Endothelial cell of umbilical vein (primary cell): ENCODE results near the gene FGD5. TPM values are rescaled to one million over a fixed set of nuclear protein-coding genes. Genes with fewer than 3 reads are reported as not detected.

Experiments used
- BruUV-seq: library from RNA; stranded (reverse); fragments of 400-500 nt; replicated peaks from 2 replicates; lab custom pipeline; 2021; lab: Mats Ljungman, UMichigan
- CTCF ChIA-PET: fragments of 300-600, 350-600 bp; sonication (Branson Sonifier 250); formaldehyde crosslinking; loops from one replicate; lab custom pipeline; 2021; ENCODE audit warnings: antibody characterized with exemption, inconsistent platforms; lab: Charles Lee
- POLR2A ChIA-PET: fragments of 300-600, 350-600 bp; sonication (Branson Sonifier 250); formaldehyde crosslinking; loops from one replicate; lab custom pipeline; 2021; ENCODE audit warnings: antibody characterized with exemption, inconsistent platforms; lab: Charles Lee
- DNase-seq: peaks from one replicate; pipeline ENCODE4 v3.0.0-alpha.2; 2011; ENCODE audit warnings: low read depth, low spot score
- FAIRE-seq: peaks from 2 replicates; lab custom pipeline; 2011; peaks lifted over from hg19 to GRCh38; lab: Jason Lieb, UNC
- H2AFZ ChIP-seq: 2 replicates; pipeline ENCODE4 v1.6.0; 2012; ENCODE audit warnings: low read depth, low read length, control low read depth, inconsistent platforms
- H3K27ac ChIP-seq: 2 replicates; pipeline ENCODE4 v1.5.1; 2011; ENCODE audit warnings: low read depth, mild to moderate bottlenecking, control low read depth, low read length, moderate library complexity; ENCODE audit not compliant: insufficient read depth
- H3K27me3 ChIP-seq, 2 experiments: 2 replicates each; pipeline versions ENCODE4 v1.6.0 to v1.6.1; 2011; ENCODE audit warnings: low read length in 2 of 2, mixed read lengths in 1 of 2; ENCODE audit not compliant: control insufficient read depth in 2 of 2, insufficient read depth in 2 of 2
- H3K36me3 ChIP-seq, 2 experiments: 2 replicates in 1 of 2; 3 replicates in 1 of 2; pipeline ENCODE4 v1.5.1; 2011; ENCODE audit warnings: low read length in 2 of 2, mild to moderate bottlenecking in 1 of 2, moderate library complexity in 1 of 2; ENCODE audit not compliant: control insufficient read depth in 2 of 2, insufficient read depth in 2 of 2; ENCODE audit errors: extremely low read depth in 1 of 2
- H3K4me1 ChIP-seq: 3 replicates; pipeline ENCODE4 v1.5.1; 2011; ENCODE audit warnings: mild to moderate bottlenecking, low read length; ENCODE audit not compliant: control insufficient read depth, insufficient read depth; ENCODE audit errors: extremely low read depth
- H3K4me2 ChIP-seq: 2 replicates; pipeline ENCODE4 v1.6.1; 2011; ENCODE audit warnings: low read length, control low read depth, mixed read lengths; ENCODE audit not compliant: insufficient read depth
- H3K4me3 ChIP-seq, 3 experiments: fragments of 200-600 bp in 1 of 3; sonication (generic), shearing (Covaris generic) in 1 of 3; replicated peaks in 1 of 3; 2 replicates each; pipeline ENCODE4 v1.5.1; 2011 to 2016; ENCODE audit warnings: control low read depth in 3 of 3, low read length in 3 of 3, mild to moderate bottlenecking in 2 of 3, inconsistent platforms in 1 of 3, low read depth in 1 of 3, moderate library complexity in 1 of 3; ENCODE audit not compliant: insufficient read depth in 1 of 3
- H3K79me2 ChIP-seq: 2 replicates; pipeline ENCODE4 v1.6.0; 2012; ENCODE audit warnings: low read length, inconsistent platforms; ENCODE audit not compliant: control insufficient read depth, insufficient read depth
- H3K9ac ChIP-seq: replicated peaks from 2 replicates; pipeline ENCODE3; 2011; ENCODE audit warnings: low read length, control low read depth; ENCODE audit not compliant: insufficient read depth; ENCODE audit errors: extremely low read depth
- H3K9me1 ChIP-seq: replicated peaks from 3 replicates; pipeline ENCODE4 v1.6.0; 2011; ENCODE audit warnings: mild to moderate bottlenecking, low read length; ENCODE audit not compliant: control insufficient read depth, insufficient read depth; ENCODE audit errors: extremely low read depth
- H3K9me3 ChIP-seq: replicated peaks from 2 replicates; pipeline ENCODE4 v1.5.1; 2012; ENCODE audit warnings: low read length, inconsistent platforms; ENCODE audit not compliant: control insufficient read depth, insufficient read depth
- H4K20me1 ChIP-seq: replicated peaks from 2 replicates; pipeline ENCODE3; 2011; ENCODE audit warnings: mild to moderate bottlenecking, low read length; ENCODE audit not compliant: control insufficient read depth, insufficient read depth; ENCODE audit errors: extremely low read depth
- EZH2 ChIP-seq: IDR thresholded peaks from 2 replicates; pipeline ENCODE4 v1.6.1; 2012; ENCODE audit warnings: borderline replicate concordance, low read depth, mild to moderate bottlenecking, moderate library complexity, low read length, inconsistent platforms; ENCODE audit not compliant: severe bottlenecking
- FOS ChIP-seq: IDR thresholded peaks from 2 replicates; pipeline ENCODE4 v1.6.1; 2011; ENCODE audit warnings: mild to moderate bottlenecking, low read length, moderate library complexity, borderline replicate concordance; ENCODE audit not compliant: insufficient read depth
- GATA2 ChIP-seq: IDR thresholded peaks from 2 replicates; pipeline ENCODE4 v1.7.0; 2011; ENCODE audit warnings: low read depth, mild to moderate bottlenecking, moderate library complexity, mixed read lengths, low read length; ENCODE audit not compliant: insufficient read length, insufficient read depth
- JUN ChIP-seq: IDR thresholded peaks from 2 replicates; pipeline ENCODE4 v1.6.1; 2011; ENCODE audit warnings: borderline replicate concordance, low read depth; ENCODE audit not compliant: insufficient read length, insufficient read depth
- MYC ChIP-seq: IDR thresholded peaks from one replicate; pipeline ENCODE4 v1.6.1; 2011; ENCODE audit warnings: mild to moderate bottlenecking, low read depth, low read length
- POLR2A ChIP-seq: IDR thresholded peaks from 2 replicates; pipeline ENCODE4 v1.6.1; 2012; ENCODE audit warnings: low read depth, mild to moderate bottlenecking, control low read depth, low read length
- POLR2AphosphoS5 ChIP-seq: IDR thresholded peaks from 2 replicates; pipeline ENCODE4 v1.6.1; 2012; ENCODE audit warnings: low read depth, mild to moderate bottlenecking, control low read depth, low read length, moderate library complexity; ENCODE audit not compliant: insufficient read depth
- dilution Hi-C: fragments of 300-500 bp; cut with MboI; formaldehyde crosslinking; loops from one replicate; pipeline ENCODE4 v1.15.0; 2019; ENCODE audit warnings: low sequenced_read_pairs; ENCODE audit not compliant: extremely low pct_ligation_motif_present
- intact Hi-C: fragments of 100-400 bp; cut with micrococcal nuclease; formaldehyde crosslinking; loops from one replicate; pipeline ENCODE4 v1.10.0; 2022
- polyA plus RNA-seq, 4 experiments: library from polyadenylated mRNA; depleted of rRNA in 3 of 4; stranded (reverse) in 3 of 4; unstranded in 1 of 4; fragments of >200 nt; gene quantifications; 2 replicates each; pipeline versions ENCODE4 v1.2.1 to v1.2.3, GENCODE V29; 2011 to 2012; ENCODE audit warnings: missing spikeins in 1 of 4
- total RNA-seq: library from RNA; stranded (reverse); gene quantifications from 2 replicates; pipeline ENCODE4 v1.2.3, GENCODE V29; 2021
- TF ChIP-seq, protein P1 (sequence below): IDR thresholded peaks from 2 replicates; pipeline ENCODE4 v1.6.1; 2011; ENCODE audit not compliant: insufficient read depth, insufficient read length
- TF ChIP-seq, protein P2 (sequence below), 2 donors: IDR thresholded peaks; 1 replicate in 1 of 2; 2 replicates in 1 of 2; pipeline ENCODE4 v1.5.1; 2011; ENCODE audit warnings: low read length in 2 of 2, mild to moderate bottlenecking in 2 of 2, moderate library complexity in 2 of 2, control low read depth in 1 of 2, inconsistent platforms in 1 of 2, low read depth in 1 of 2; ENCODE audit not compliant: insufficient read depth in 1 of 2; ENCODE audit errors: extremely low read depth in 1 of 2

FGD5 gene
- total and polyA plus RNA-seq, 2 donors (not counting 3 experiments of a cell fraction or from before 2014, with no cell fraction given): 49.6 to 134 TPM

DNA sequence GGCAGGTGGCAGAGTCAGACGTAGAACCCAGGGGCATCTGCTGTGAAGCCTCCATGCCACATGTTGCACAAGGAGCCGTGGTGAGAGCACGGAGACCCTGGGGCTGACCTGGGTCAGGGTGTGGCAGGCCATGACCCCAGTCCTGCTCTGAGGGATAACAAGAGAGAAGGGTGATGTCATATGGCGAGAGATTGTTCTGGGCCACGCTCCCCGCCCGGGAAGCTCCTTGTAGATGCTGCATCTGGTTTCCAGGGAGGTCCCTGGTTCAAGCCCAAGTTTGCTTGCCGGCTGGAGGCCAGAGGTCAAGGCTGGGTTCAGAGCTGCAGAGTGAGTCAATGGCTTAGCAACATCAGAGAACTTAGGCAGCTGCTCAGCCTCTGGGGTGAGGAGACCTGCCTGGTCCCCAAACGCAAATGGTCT lies 17.3 kb downstream of the FGD5 start:
- FAIRE-seq (peak; percentile 62), DNase-seq (no peak)
- Histone ChIP-seq H3K4me3 (no peak overlapping the region), H3K36me3 (peaks cover 2% of the 10 kb centered on the region in 2 experiments), H3K27me3 (no peaks in the 10 kb centered on the region), H3K9ac (no peak overlapping the region), H3K79me2 (peaks cover 86% of the 10 kb centered on the region), H3K4me1 (peaks cover 8% of the 10 kb centered on the region), H3K27ac (no peak overlapping the region), H4K20me1 (peaks cover 5% of the 10 kb centered on the region), H3K9me1 (no peaks in the 10 kb centered on the region), H3K4me2 (no peak overlapping the region), H3K9me3 (no peaks in the 10 kb centered on the region), H2AFZ (no peak overlapping the region)
- dilution Hi-C loops (no loop called here), intact Hi-C loops (no loop called here)
- ChIA-PET CTCF (interaction anchor here (0.8 kb wide), 1 partner anchor 12 kb away, joined by 3 read pairs; no protein-coding TSS in a partner anchor), POLR2A (no interaction called here)
- BruUV-seq: no TSS peak
- TF ChIP-seq POLR2AphosphoS5: peak; percentile 15
- no peak for TF ChIP-seq GATA2

DNA sequence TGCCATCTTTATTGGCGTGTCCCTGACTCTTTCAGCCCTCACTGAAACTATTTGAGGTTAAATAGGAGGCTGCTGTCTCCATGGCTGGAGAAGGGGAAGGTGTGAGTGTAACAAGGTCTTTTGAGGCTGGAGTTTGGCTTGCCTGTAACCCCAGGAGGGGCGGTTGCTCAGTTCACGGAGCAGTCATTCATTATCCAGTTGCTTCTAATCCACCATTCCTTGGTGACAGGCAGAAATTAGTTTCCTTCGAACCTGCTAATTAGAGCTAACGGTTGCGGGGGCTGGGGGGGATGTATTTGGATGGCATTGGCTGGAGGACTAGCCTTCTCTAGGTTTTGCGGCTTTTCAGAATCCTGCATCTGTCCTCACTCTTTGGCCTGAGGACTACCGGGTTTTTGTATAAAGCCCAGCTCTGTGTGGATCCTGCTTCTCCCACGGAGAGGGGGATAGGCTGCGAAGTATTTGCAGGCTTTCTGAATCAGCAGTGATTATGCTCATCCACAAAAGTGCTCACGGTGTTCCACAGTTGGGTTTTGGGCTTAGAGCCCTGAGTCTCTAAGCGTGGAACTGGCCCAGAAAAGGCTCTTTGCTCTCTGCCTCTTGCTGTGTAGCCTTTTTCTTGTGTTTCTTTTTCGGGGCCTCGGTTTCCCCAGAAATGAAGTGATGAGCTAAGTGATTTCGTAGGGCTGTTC lies 18.6 kb downstream of the FGD5 start:
- Histone ChIP-seq H4K20me1 (peaks cover 5% of the 10 kb centered on the region), H3K9me3 (no peaks in the 10 kb centered on the region), H3K9ac (no peak overlapping the region), H3K4me3 (no peak overlapping the region), H3K79me2 (peaks cover 83% of the 10 kb centered on the region), H2AFZ (no peak overlapping the region), H3K36me3 (peaks cover 2% of the 10 kb centered on the region in 2 experiments), H3K4me2 (no peak overlapping the region), H3K9me1 (no peaks in the 10 kb centered on the region), H3K27ac (no peak overlapping the region), H3K27me3 (no peaks in the 10 kb centered on the region), H3K4me1 (peaks cover 8% of the 10 kb centered on the region)
- POLR2A ChIA-PET: no interaction called here
- no peak for FAIRE-seq
- intact Hi-C loops (no loop called here), dilution Hi-C loops (no loop called here)
- no TSS peak for BruUV-seq
- CTCF ChIA-PET: no interaction called here
- TF ChIP-seq MYC (no peak), EZH2 (no peak), FOS (no peak), GATA2 (no peak), JUN (no peak), POLR2AphosphoS5 (no peak), POLR2A (no peak)
- TF ChIP-seq, protein P1, sequence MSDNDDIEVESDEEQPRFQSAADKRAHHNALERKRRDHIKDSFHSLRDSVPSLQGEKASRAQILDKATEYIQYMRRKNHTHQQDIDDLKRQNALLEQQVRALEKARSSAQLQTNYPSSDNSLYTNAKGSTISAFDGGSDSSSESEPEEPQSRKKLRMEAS: no peak
- TF ChIP-seq, protein P2, sequence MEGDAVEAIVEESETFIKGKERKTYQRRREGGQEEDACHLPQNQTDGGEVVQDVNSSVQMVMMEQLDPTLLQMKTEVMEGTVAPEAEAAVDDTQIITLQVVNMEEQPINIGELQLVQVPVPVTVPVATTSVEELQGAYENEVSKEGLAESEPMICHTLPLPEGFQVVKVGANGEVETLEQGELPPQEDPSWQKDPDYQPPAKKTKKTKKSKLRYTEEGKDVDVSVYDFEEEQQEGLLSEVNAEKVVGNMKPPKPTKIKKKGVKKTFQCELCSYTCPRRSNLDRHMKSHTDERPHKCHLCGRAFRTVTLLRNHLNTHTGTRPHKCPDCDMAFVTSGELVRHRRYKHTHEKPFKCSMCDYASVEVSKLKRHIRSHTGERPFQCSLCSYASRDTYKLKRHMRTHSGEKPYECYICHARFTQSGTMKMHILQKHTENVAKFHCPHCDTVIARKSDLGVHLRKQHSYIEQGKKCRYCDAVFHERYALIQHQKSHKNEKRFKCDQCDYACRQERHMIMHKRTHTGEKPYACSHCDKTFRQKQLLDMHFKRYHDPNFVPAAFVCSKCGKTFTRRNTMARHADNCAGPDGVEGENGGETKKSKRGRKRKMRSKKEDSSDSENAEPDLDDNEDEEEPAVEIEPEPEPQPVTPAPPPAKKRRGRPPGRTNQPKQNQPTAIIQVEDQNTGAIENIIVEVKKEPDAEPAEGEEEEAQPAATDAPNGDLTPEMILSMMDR (IDR thresholded peaks at IDR 0.05; ENCODE audit: extremely low read depth in 1 of 2, insufficient read depth in 1 of 2, low read depth in 1 of 2, low read length in 2 of 2): no peak
- DNase-seq: no peak
